Measurements from ENCODE around the gene LY6G6D. TPM values are rescaled to one million over a fixed set of nuclear protein-coding genes. Genes with fewer than 3 reads are reported as not detected.

Gene LY6G6D
- total and polyA plus RNA-seq, 2 of the 13 experiments (the other 11 are each of a cell fraction or from before 2014, with no cell fraction given), result not detected

- TF ChIP-seq ZNF782 (CRISPR knock-in tag; IDR thresholded peaks at IDR 0.05; ENCODE audit: borderline replicate concordance), result peak; percentile 89; the same call in 1 of the 2 replicates
- peak; percentile 72 for TF ChIP-seq ZNF770 (CRISPR knock-in tag; IDR thresholded peaks at IDR 0.05)
- TF ChIP-seq ZNF850 (CRISPR knock-in tag; conservative IDR thresholded peaks at IDR 0.05), result peak; percentile 81; the same call in 1 of the 2 replicates
- TF ChIP-seq, protein P1, sequence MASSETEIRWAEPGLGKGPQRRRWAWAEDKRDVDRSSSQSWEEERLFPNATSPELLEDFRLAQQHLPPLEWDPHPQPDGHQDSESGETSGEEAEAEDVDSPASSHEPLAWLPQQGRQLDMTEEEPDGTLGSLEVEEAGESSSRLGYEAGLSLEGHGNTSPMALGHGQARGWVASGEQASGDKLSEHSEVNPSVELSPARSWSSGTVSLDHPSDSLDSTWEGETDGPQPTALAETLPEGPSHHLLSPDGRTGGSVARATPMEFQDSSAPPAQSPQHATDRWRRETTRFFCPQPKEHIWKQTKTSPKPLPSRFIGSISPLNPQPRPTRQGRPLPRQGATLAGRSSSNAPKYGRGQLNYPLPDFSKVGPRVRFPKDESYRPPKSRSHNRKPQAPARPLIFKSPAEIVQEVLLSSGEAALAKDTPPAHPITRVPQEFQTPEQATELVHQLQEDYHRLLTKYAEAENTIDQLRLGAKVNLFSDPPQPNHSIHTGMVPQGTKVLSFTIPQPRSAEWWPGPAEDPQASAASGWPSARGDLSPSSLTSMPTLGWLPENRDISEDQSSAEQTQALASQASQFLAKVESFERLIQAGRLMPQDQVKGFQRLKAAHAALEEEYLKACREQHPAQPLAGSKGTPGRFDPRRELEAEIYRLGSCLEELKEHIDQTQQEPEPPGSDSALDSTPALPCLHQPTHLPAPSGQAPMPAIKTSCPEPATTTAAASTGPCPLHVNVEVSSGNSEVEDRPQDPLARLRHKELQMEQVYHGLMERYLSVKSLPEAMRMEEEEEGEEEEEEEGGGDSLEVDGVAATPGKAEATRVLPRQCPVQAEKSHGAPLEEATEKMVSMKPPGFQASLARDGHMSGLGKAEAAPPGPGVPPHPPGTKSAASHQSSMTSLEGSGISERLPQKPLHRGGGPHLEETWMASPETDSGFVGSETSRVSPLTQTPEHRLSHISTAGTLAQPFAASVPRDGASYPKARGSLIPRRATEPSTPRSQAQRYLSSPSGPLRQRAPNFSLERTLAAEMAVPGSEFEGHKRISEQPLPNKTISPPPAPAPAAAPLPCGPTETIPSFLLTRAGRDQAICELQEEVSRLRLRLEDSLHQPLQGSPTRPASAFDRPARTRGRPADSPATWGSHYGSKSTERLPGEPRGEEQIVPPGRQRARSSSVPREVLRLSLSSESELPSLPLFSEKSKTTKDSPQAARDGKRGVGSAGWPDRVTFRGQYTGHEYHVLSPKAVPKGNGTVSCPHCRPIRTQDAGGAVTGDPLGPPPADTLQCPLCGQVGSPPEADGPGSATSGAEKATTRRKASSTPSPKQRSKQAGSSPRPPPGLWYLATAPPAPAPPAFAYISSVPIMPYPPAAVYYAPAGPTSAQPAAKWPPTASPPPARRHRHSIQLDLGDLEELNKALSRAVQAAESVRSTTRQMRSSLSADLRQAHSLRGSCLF (CRISPR knock-in tag; IDR thresholded peaks at IDR 0.05; ENCODE audit: borderline replicate concordance), result peak; percentile 97
- peak; percentile 60 for TF ChIP-seq ZNF496 (CRISPR knock-in tag; IDR thresholded peaks at IDR 0.05; ENCODE audit: insufficient replicate concordance)
- TF ChIP-seq ISL2 (CRISPR knock-in tag; IDR thresholded peaks at IDR 0.05), result peak; percentile 58; the same call in 1 of the 2 replicates
- peak; percentile 98 for TF ChIP-seq NCOA1 (CRISPR knock-in tag; IDR thresholded peaks at IDR 0.05)
- peak; percentile 99 for TF ChIP-seq ZNF605 (CRISPR knock-in tag; IDR thresholded peaks at IDR 0.05)
- no peak for TF ChIP-seq PTBP1 (IDR thresholded peaks at IDR 0.05; ENCODE audit: low read depth, low read length, poor library complexity, severe bottlenecking)
- TF ChIP-seq CENPBD1 (CRISPR knock-in tag; IDR thresholded peaks at IDR 0.05; ENCODE audit: borderline replicate concordance, low read depth), result peak; percentile 96
- TF ChIP-seq NR1H2 (CRISPR knock-in tag; IDR thresholded peaks at IDR 0.05; ENCODE audit: borderline replicate concordance, low read depth), result 0 out of 2 replicates have a peak, but pooled peaks have one; percentile 94
- peak; percentile 86; the same call in 1 of the 2 replicates for TF ChIP-seq MYNN (CRISPR knock-in tag; IDR thresholded peaks at IDR 0.05; ENCODE audit: low read depth)
- TF ChIP-seq HOXA5 (CRISPR knock-in tag; IDR thresholded peaks at IDR 0.05), result 0 out of 2 replicates have a peak, but pooled peaks have one; percentile 48
- TF ChIP-seq, protein P2, sequence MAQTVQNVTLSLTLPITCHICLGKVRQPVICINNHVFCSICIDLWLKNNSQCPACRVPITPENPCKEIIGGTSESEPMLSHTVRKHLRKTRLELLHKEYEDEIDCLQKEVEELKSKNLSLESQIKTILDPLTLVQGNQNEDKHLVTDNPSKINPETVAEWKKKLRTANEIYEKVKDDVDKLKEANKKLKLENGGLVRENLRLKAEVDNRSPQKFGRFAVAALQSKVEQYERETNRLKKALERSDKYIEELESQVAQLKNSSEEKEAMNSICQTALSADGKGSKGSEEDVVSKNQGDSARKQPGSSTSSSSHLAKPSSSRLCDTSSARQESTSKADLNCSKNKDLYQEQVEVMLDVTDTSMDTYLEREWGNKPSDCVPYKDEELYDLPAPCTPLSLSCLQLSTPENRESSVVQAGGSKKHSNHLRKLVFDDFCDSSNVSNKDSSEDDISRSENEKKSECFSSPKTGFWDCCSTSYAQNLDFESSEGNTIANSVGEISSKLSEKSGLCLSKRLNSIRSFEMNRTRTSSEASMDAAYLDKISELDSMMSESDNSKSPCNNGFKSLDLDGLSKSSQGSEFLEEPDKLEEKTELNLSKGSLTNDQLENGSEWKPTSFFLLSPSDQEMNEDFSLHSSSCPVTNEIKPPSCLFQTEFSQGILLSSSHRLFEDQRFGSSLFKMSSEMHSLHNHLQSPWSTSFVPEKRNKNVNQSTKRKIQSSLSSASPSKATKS (CRISPR knock-in tag; IDR thresholded peaks at IDR 0.05), result no peak
- TF ChIP-seq ZNF337 (CRISPR knock-in tag; IDR thresholded peaks at IDR 0.05; ENCODE audit: borderline replicate concordance, low read depth), result peak; percentile 95
- TF ChIP-seq, protein P3, sequence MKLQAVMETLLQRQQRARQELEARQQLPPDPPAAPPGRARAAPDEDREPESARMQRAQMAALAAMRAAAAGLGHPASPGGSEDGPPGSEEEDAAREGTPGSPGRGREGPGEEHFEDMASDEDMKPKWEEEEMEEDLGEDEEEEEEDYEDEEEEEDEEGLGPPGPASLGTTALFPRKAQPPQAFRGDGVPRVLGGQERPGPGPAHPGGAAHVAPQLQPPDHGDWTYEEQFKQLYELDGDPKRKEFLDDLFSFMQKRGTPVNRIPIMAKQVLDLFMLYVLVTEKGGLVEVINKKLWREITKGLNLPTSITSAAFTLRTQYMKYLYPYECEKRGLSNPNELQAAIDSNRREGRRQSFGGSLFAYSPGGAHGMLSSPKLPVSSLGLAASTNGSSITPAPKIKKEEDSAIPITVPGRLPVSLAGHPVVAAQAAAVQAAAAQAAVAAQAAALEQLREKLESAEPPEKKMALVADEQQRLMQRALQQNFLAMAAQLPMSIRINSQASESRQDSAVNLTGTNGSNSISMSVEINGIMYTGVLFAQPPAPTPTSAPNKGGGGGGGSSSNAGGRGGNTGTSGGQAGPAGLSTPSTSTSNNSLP (IDR thresholded peaks at IDR 0.05; ENCODE audit: low read depth, low read length), result peak; percentile 19; the same call in 1 of the 2 replicates
Observed at GRCh38 chr6:31739639-31740396, 24.7 kb downstream of the LY6G6D start, which contains the start of gene MSH5 (continued).

Measured in HepG2 (cell line).